GM19467 (cell line): ENCODE measurements around the gene WNT7B.
"Not testable (repeated sequence)": the region's sequence is repeated elsewhere in the genome, so short reads cannot be mapped to it uniquely, and the experiment has no call there.

Experiments used
- ATAC-seq: cut with Tn5 transposase; IDR thresholded peaks from one replicate; pipeline ENCODE4 v1.9.1; 2021; ENCODE audit warnings: mild to moderate bottlenecking, moderate library complexity; ENCODE audit not compliant: unreplicated experiment

WNT7B gene

GRCh38 chr22:46008836-46009596, 32.1 kb upstream of the WNT7B start:
- ATAC-seq: no peak

GRCh38 chr22:46008291-46008690, 31.3 kb upstream of the WNT7B start:
- no peak for ATAC-seq

GRCh38 chr22:46007848-46008261, 30.9 kb upstream of the WNT7B start:
- ATAC-seq: no peak

- no peak for ATAC-seq
Observed at GRCh38 chr22:46007003-46007847, 30.3 kb upstream of the WNT7B start.

- no peak for ATAC-seq
Observed at GRCh38 chr22:46006379-46007002, 29.5 kb upstream of the WNT7B start.

GRCh38 chr22:46005116-46005705, 28.2 kb upstream of the WNT7B start:
- ATAC-seq: not testable (repeated sequence)

- no peak for ATAC-seq
Observed at GRCh38 chr22:46004105-46004866, 27.3 kb upstream of the WNT7B start.

- ATAC-seq: no peak
Observed at GRCh38 chr22:46003271-46004091, 26.5 kb upstream of the WNT7B start.

- no peak for ATAC-seq
Observed at GRCh38 chr22:46002757-46003270, 25.9 kb upstream of the WNT7B start.

- ATAC-seq: no peak
Observed at GRCh38 chr22:46001426-46002106, 24.6 kb upstream of the WNT7B start.

- ATAC-seq: no peak
Observed at GRCh38 chr22:46001046-46001425, 24.1 kb upstream of the WNT7B start.

GRCh38 chr22:46000081-46001027, 23.4 kb upstream of the WNT7B start:
- ATAC-seq: no peak

GRCh38 chr22:45999379-45999971, 22.5 kb upstream of the WNT7B start:
- no peak for ATAC-seq

- no peak for ATAC-seq
Observed at GRCh38 chr22:45998638-45999378, 21.8 kb upstream of the WNT7B start.

- ATAC-seq: no peak
Observed at GRCh38 chr22:45997777-45998637, 21.0 kb upstream of the WNT7B start.
